ENCODE data around the gene SUPT4H1.
"Not testable (repeated sequence)": the region's sequence is repeated elsewhere in the genome, so short reads cannot be mapped to it uniquely, and the experiment has no call there.

Gene SUPT4H1

GRCh38 chr17:58362368-58363014 lies 10.5 kb upstream of the SUPT4H1 start:
- no peak for DNase-seq

GRCh38 chr17:58360296-58361063 lies 8.5 kb upstream of the SUPT4H1 start:
- no peak for DNase-seq

DNA sequence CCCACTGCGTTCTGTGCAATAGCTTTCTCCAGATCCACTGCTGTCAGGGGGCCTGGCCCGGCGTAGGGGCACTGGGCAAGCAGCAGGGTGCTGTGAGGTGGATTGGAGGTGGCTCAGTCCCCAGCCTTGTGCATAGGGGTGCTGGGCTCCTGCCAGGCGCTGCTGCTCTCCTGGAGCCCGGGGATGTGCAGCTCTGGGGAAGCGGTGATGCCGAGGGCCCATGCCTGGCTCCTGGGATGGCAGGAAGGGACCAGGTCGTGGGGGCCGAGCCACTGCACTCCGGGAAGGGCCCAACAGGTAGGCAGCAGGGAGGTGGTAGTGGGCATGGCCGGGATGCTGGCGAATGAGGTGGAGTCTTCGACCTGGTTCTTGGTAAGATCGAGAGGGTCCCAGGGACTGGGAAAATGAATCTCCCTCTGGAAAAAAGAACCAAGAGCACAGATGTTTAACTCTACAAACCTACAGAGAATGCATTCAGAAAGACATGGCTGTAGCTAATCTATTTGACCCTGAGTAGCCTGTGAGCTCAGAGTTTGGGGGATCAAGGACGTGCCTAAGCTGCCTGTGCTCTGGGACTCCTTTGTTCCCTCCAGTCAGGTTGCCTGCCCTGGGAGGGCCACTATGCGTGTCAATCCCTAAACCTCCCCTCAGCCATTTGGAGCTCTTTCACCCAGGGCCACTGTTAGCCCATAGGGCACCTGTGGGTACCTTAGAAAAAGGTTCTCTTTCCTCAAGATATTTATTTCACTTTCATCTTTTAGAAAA lies 6.6 kb upstream of the SUPT4H1 start:
- DNase-seq = no peak

- no peak for DNase-seq
Observed at GRCh38 chr17:58357312-58358297, 5.6 kb upstream of the SUPT4H1 start.

DNA sequence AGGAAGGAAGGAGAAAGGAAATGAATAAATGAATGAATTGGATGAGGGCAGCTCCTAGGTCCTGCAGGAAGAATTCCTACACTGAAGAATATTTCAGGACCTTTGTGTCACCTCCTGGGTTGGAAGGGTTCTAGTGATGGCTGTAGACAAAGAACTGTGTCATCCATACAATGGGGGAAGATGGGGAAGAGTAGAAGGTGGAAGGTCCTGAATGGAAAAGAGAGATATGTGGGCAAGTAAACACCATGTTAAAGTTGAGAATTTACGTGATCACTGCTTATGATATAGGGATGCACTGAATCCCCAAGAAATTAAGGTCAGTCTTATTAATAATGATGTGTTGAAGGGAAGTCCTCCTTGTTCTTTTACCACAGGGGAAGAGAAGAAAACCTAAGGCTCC lies 4.2 kb upstream of the SUPT4H1 start:
- no peak for DNase-seq

DNA sequence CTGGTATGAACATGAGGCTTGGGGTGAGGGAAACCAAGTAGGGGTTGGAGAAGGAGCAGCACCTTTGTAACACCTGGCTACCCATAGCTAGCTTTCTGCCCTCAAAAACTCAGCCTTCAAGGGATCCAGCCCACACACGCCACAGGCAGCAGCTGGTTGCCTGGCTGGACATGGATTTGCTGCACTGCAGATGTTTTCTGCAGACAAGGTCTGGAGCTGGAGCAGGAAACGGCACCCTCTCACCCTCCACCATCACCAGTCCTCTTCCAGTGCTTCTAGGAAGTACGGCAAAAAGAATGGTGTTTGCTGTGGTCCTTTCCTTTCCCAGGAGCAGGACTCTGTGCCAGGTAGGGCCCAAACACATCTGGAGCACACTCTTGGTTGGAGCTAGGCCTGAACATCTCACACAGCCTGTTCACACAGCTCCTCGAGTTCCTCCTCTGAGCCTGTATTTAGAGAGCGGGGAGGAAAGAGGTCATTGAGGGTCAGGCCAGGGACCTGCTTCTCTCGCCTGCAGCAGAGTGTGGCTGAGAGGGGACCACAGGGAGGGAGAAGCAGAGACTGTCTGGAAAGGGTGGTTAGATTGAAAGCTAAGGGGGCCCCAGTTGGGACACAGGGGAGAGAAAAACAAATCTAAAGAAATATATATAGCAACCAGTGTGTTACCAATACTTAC lies 2.7 kb upstream of the SUPT4H1 start:
- no peak for DNase-seq

GRCh38 chr17:58353389-58353825 lies 1.4 kb upstream of the SUPT4H1 start:
- DNase-seq = no peak

GRCh38 chr17:58352596-58353388 lies 791 bp upstream of the SUPT4H1 start:
- DNase-seq = no peak

DNA sequence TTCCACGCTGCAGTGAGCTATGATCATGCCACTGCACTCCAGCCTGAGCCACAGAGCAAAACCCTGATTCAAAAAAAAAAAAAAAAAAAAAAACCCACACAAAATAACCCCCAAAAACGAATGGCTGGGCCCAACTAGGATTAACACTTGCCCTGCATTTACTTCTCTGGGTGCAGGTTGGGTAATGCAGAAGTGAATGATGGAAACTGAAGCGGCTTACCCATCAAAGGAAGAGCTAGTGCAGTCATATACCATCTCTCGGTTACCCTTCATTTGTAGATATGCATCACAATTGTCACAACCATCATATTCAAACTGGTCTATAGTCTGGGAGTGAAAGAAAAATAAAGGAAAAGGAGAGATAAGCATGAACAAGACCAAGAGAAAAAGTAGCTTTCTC lies 819 bp downstream of the SUPT4H1 start:
- DNase-seq = no peak

- no peak for DNase-seq
Observed at GRCh38 chr17:58348038-58348437, 4.0 kb downstream of the SUPT4H1 start.

DNA sequence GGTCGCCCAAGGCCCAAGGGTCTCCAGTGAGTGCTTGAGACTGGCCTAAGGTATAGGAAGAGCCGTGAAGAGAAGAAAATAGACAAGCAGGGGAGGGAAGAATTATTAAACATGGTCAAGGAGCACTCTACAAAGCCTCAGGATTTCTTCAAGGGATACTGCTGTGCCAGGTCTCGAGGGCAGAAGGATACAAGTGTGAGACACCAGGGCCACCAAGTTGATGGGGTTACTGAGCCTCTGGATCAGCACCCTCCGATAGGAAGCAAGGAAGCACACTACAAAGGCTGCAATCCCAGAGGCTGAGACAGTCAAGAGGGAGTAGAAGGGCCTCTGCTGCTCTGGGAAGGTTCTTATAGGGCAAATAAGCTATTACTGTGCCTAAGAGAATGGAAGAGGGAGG lies 6.5 kb downstream of the SUPT4H1 start:
- no peak for DNase-seq

GRCh38 chr17:58344791-58345157 lies 7.2 kb downstream of the SUPT4H1 start:
- DNase-seq = no peak

- DNase-seq = no peak
Observed at GRCh38 chr17:58344047-58344790, 7.8 kb downstream of the SUPT4H1 start.

DNA sequence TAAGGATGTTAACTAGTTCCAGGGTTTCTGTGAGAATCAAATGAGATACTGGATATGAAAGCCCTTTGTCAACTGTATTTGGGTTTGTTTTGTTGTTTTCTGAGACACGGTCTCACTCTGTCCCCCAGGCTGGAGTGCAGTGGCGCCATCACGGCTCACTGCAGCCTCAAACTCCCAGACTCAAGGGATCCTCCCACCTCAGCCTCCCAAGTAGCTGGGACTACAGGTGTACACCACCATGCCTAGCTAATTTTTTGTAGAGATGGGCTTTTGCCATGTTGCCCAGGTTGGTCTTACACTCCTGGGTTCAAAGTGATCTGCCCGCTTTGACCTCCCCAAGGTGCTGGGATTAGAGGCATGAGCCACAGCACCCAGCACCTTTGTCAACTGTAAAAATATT lies 8.9 kb downstream of the SUPT4H1 start:
- no peak for DNase-seq

GRCh38 chr17:58341861-58342475 lies 10.0 kb downstream of the SUPT4H1 start:
- no peak for DNase-seq

DNA sequence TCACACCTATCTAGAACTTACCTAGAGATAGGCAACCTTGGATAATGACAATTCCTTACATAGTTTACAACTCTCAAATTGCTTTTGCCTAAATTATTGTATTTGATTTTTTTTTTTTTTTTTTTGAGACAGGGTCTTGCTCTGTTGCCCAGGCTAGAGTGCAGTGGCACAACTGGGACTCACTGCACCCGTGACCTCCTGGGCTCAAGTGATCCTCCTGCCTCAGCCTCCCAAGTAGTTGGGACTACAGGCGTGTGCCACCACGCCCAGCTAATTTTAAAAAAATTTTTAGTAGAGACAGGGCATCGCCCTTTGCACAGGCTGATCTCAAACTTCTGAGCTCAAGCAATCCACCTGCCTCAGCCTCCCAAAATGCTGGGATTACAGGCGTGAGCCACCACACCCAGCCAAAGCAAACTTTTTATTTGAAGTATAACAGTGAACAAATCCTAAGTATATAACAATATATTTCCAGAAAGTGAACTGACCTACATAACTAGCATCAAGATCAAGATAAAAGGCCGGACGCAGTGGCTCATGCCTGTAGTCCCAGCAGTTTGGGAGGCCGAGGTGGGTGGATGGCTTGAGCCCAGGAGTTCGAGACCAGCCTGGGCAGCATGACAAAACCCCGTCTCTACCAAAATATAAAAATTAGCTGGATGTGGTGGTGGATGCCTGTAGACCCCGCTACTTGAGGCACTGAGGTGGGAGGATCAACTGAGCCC lies 10.7 kb downstream of the SUPT4H1 start:
- not testable (repeated sequence) for DNase-seq

- no peak for DNase-seq
Observed at GRCh38 chr17:58340405-58340876, 11.6 kb downstream of the SUPT4H1 start.

DNA sequence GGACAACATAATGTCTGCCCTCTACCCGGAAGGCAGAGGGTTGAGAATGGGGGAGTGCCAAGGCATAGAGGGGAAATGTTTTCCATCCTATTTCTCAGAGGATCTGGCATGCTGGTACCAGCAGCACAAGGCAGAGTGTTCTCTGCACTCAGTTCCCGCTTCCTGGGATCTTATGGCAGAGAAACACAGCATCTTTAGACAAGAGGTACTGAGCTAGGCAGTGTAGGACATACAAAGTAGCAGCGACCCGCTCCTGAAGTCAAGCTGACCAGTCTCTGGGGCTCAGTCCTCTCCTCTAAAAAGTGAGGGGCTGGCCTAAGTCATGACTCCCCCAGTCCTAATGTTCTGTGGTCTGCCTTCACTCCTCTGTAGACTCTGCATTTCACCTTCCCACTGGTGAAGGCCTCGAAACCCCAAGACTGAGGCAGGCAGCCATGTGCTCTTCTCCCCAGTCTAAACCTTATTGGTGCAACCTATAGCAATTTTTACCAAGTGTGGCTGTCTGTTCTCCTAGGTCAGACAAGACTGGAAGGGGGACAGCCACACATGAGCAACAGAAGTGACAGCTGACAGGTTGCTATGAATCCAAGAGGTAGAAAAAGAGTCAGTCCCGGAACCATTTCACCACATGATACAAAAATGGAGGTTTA lies 12.1 kb downstream of the SUPT4H1 start:
- no peak for DNase-seq

Data from NCI-H1048 (cell line).